Liver (tissue), 3 donors: Measurements from ENCODE around the gene PHF21B.

ENCODE experiments used
- GABPA ChIP-seq, 2 donors: IDR thresholded peaks in 1 of 2; conservative IDR thresholded peaks in 1 of 2; 2 replicates each; pipeline ENCODE4 v1.6.1; 2016; ENCODE audit warnings: antibody characterized with exemption in 2 of 2, mild to moderate bottlenecking in 1 of 2, moderate library complexity in 1 of 2
- JUND ChIP-seq, 2 donors: IDR thresholded peaks; 2 replicates each; pipeline ENCODE4 v1.6.1; 2016; ENCODE audit warnings: antibody characterized with exemption in 2 of 2
- TAF1 ChIP-seq: conservative IDR thresholded peaks from 2 replicates; pipeline ENCODE4 v1.6.1; 2016; ENCODE audit warnings: antibody characterized with exemption, mild to moderate bottlenecking
- TF ChIP-seq, protein P1 (sequence below): fragments of 150-350 bp; IDR thresholded peaks from 2 replicates; pipeline ENCODE4 v1.5.1; 2017; ENCODE audit warnings: improper control_type of control experiment, low read depth, low read length; ENCODE audit not compliant: missing input control
- TF ChIP-seq, protein P2 (sequence below): IDR thresholded peaks from 2 replicates; pipeline ENCODE4 v1.6.1; 2016; ENCODE audit warnings: antibody characterized with exemption, mild to moderate bottlenecking
- donor health status: healthy.
- donor health status: healthy.

DNA sequence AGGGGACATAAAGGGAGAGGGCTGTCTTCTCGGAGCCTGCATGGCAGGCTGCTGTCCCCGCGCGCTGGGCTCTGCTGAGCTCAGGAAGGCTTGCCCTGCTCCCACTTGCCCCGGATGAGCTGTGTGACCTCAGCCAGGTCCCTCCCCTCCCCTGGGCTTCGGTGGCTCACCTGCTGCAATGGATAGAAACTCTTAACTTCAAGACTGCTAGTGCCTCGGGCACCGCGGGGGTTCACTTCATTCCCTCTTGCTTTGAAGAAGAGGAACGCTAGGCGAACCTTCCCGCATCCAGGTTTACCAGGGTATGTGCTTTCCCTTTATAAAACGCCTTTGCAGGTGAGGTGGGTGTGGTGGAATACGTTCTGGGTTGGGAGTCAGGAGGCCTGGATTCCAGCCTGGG is 115.0 kb downstream of the PHF21B start:
- TF ChIP-seq, protein P1, sequence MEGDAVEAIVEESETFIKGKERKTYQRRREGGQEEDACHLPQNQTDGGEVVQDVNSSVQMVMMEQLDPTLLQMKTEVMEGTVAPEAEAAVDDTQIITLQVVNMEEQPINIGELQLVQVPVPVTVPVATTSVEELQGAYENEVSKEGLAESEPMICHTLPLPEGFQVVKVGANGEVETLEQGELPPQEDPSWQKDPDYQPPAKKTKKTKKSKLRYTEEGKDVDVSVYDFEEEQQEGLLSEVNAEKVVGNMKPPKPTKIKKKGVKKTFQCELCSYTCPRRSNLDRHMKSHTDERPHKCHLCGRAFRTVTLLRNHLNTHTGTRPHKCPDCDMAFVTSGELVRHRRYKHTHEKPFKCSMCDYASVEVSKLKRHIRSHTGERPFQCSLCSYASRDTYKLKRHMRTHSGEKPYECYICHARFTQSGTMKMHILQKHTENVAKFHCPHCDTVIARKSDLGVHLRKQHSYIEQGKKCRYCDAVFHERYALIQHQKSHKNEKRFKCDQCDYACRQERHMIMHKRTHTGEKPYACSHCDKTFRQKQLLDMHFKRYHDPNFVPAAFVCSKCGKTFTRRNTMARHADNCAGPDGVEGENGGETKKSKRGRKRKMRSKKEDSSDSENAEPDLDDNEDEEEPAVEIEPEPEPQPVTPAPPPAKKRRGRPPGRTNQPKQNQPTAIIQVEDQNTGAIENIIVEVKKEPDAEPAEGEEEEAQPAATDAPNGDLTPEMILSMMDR, result no peak
- TF ChIP-seq JUND (IDR thresholded peaks at IDR 0.05) (no peak), GABPA (IDR thresholded peaks at IDR 0.05 in 1 of 2, conservative IDR thresholded peaks at IDR 0.05 in 1 of 2) (no peak), TAF1 (no peak)
- TF ChIP-seq, protein P2, sequence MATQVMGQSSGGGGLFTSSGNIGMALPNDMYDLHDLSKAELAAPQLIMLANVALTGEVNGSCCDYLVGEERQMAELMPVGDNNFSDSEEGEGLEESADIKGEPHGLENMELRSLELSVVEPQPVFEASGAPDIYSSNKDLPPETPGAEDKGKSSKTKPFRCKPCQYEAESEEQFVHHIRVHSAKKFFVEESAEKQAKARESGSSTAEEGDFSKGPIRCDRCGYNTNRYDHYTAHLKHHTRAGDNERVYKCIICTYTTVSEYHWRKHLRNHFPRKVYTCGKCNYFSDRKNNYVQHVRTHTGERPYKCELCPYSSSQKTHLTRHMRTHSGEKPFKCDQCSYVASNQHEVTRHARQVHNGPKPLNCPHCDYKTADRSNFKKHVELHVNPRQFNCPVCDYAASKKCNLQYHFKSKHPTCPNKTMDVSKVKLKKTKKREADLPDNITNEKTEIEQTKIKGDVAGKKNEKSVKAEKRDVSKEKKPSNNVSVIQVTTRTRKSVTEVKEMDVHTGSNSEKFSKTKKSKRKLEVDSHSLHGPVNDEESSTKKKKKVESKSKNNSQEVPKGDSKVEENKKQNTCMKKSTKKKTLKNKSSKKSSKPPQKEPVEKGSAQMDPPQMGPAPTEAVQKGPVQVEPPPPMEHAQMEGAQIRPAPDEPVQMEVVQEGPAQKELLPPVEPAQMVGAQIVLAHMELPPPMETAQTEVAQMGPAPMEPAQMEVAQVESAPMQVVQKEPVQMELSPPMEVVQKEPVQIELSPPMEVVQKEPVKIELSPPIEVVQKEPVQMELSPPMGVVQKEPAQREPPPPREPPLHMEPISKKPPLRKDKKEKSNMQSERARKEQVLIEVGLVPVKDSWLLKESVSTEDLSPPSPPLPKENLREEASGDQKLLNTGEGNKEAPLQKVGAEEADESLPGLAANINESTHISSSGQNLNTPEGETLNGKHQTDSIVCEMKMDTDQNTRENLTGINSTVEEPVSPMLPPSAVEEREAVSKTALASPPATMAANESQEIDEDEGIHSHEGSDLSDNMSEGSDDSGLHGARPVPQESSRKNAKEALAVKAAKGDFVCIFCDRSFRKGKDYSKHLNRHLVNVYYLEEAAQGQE, result no peak
